ENCODE measurements around the gene SPATA13. TPM values are rescaled to one million over a fixed set of nuclear protein-coding genes. Genes with fewer than 3 reads are reported as not detected.

SPATA13 gene
- total and polyA plus RNA-seq, 10 of the 15 experiments (the other 5 are each of a cell fraction or from before 2014, with no cell fraction given), result 2.4 to 11.1 (median 10.2) TPM

DNA sequence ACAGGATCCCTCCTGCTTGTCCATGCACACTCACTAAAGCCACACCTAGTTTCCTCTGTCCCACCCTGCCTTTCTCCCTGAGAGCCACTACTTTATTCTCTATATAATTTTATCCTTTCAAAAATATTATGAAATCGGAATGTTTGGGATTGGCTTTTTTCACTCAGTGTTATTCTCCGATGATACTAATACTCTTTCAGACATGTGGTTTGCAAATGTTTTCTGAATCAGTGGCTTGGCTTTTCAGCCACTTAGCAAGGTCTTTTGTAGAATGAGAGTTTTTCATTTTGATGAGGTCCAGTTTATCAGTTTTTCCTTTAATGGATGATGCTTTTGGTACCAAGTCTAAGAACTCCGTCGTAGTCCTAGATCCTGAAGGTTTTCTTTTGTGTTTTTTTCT lies 11.6 kb downstream of the SPATA13 start (continued):
- TF ChIP-seq, protein P1, sequence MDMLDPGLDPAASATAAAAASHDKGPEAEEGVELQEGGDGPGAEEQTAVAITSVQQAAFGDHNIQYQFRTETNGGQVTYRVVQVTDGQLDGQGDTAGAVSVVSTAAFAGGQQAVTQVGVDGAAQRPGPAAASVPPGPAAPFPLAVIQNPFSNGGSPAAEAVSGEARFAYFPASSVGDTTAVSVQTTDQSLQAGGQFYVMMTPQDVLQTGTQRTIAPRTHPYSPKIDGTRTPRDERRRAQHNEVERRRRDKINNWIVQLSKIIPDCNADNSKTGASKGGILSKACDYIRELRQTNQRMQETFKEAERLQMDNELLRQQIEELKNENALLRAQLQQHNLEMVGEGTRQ (IDR thresholded peaks at IDR 0.05; ENCODE audit: borderline replicate concordance, low read depth, low read length), result no peak
- TF ChIP-seq CREB1 (IDR thresholded peaks at IDR 0.05; ENCODE audit: low read depth), result no peak
- TF ChIP-seq TCF7 (IDR thresholded peaks at IDR 0.05; ENCODE audit: borderline replicate concordance), result no peak
- TF ChIP-seq NFYA (IDR thresholded peaks at IDR 0.05; ENCODE audit: borderline replicate concordance, low read depth, low read length), result no peak

GRCh38 chr13:24173795-24174194 lies 13.3 kb downstream of the SPATA13 start:
- FAIRE-seq, result no peak
- BruUV-seq (replicated peaks), result no TSS peak
- Histone ChIP-seq H3K27ac (ENCODE audit: control insufficient read depth, insufficient read depth) (no peak overlapping the region), H3K79me2 (ENCODE audit: control insufficient read depth, insufficient read depth, low read length) (no peaks in the 10 kb centered on the region), H3K9ac (ENCODE audit: control insufficient read depth, insufficient read depth, low read length) (no peak overlapping the region), H4K20me1 (ENCODE audit: control insufficient read depth, insufficient read depth) (no peaks in the 10 kb centered on the region), H3K4me1 (ENCODE audit: control insufficient read depth, insufficient read depth, low read length) (no peaks in the 10 kb centered on the region), H3K36me3 (ENCODE audit: control insufficient read depth in 2 of 2, insufficient read depth in 2 of 2, low read length in 1 of 2) (no peaks in the 10 kb centered on the region), H3K4me3 (no peak overlapping the region), H3K9me3 (replicated peaks; ENCODE audit: control insufficient read depth, insufficient read depth, low read length) (no peaks in the 10 kb centered on the region), H3K27me3 (replicated peaks in 1 of 2; ENCODE audit: control insufficient read depth in 2 of 2, insufficient read depth in 2 of 2, low read length in 1 of 2) (no peaks in the 10 kb centered on the region; a peak in 1 of 4 replicates), H2AFZ (ENCODE audit: control insufficient read depth, low read depth, low read length) (no peak overlapping the region), H3K4me2 (ENCODE audit: control insufficient read depth, insufficient read depth) (no peak overlapping the region)
- ATAC-seq, result no peak
- in situ Hi-C loops (cut with MboI) (no loop called here), intact Hi-C loops (cut with micrococcal nuclease; ENCODE audit: unreplicated experiment) (no loop called here)
- CTCF ChIA-PET, result no interaction called here
- WGBS (ENCODE audit: insufficient coverage, insufficient replicate concordance, low lambda C conversion rate, missing lambda C conversion rate), result 29% methylated on average over 2 of the region's 2 CpGs
- RAD21 ChIA-PET (ENCODE audit: unreplicated experiment), result no interaction called here
- POLR2A ChIA-PET, result interaction anchor here (0.6 kb wide), 1 partner anchor 101 kb away, joined by 5 read pairs; no protein-coding TSS in a partner anchor
- no peak for TF ChIP-seq E2F4 (IDR thresholded peaks at IDR 0.05; ENCODE audit: low read depth, low read length)
- TF ChIP-seq ZNF24 (IDR thresholded peaks at IDR 0.05), result no peak
- no peak for TF ChIP-seq MTA2 (IDR thresholded peaks at IDR 0.05; ENCODE audit: low read depth)
- no peak for DNase-seq (ENCODE audit: low read depth, low spot score)
- SMC1A ChIA-PET (ENCODE audit: uncharacterized antibody, unreplicated experiment), result no interaction called here

Data from GM12878 (cell line).